Body of pancreas (tissue), 4 donors: ENCODE results near the gene CACNA2D3. TPM values are rescaled to one million over a fixed set of nuclear protein-coding genes. Genes with fewer than 3 reads are reported as not detected.

Source experiments
- ATAC-seq: fragments of 150-250 bp; one replicate; pipeline ENCODE4 v1.9.1; 2016
- DNase-seq, 4 donors: peaks; one replicate each; pipeline ENCODE4 v3.0.0-alpha.2; 2019
- H3K27ac ChIP-seq, 4 donors: fragments of 200-600 bp; sonication (generic); 1 replicate in 3 of 4; 2 replicates in 1 of 4; pipeline versions ENCODE4 v1.5.1 to v1.6.1; 2016 to 2019; ENCODE audit warnings: mild to moderate bottlenecking in 1 of 4, mixed read lengths in 1 of 4, moderate library complexity in 1 of 4
- H3K27me3 ChIP-seq, 2 donors: fragments of 200-600 bp; sonication (generic); one replicate each; pipeline ENCODE4 v1.6.0; 2016; ENCODE audit warnings: mild to moderate bottlenecking in 1 of 2
- H3K36me3 ChIP-seq, 2 donors: fragments of 200-600 bp; sonication (generic); replicated peaks in 1 of 2; 2 replicates each; pipeline ENCODE4 v1.5.1; 2016; ENCODE audit warnings: low read depth in 2 of 2; ENCODE audit not compliant: insufficient read depth in 1 of 2
- H3K4me1 ChIP-seq: fragments of 200-600 bp; sonication (generic); one replicate; pipeline ENCODE4 v1.6.0; 2016
- H3K4me3 ChIP-seq, 2 donors: fragments of 200-600 bp; sonication (generic); 1 replicate in 1 of 2; 2 replicates in 1 of 2; pipeline ENCODE4 v1.5.1; 2016 to 2019
- H3K9me3 ChIP-seq, 3 donors: fragments of 200-600 bp; sonication (generic); 1 replicate in 2 of 3; 2 replicates in 1 of 3; pipeline ENCODE4 v1.5.1; 2016
- CTCF ChIP-seq, 7 experiments: fragments of 450-650 bp in 4 of 7; fragments of 200-600 bp in 3 of 7; sonication (generic) in 3 of 7; IDR thresholded peaks; one replicate each; pipeline ENCODE4 v1.5.1; 2016 to 2019; ENCODE audit warnings: antibody characterized with exemption in 7 of 7
- POLR2A ChIP-seq, 3 donors: fragments of 450-650 bp; IDR thresholded peaks; one replicate each; pipeline ENCODE4 v1.6.1; 2016; ENCODE audit warnings: antibody characterized with exemption in 3 of 3, mild to moderate bottlenecking in 2 of 3
- WGBS, 2 donors: methylation state at CpG; one replicate each; pipeline ENCODE4 v1.1.5; 2017; 5-methylcytosine and 5-hydroxymethylcytosine counted together
- intact Hi-C: fragments of 100-400 bp; cut with DNase I; formaldehyde crosslinking; loops from one replicate; pipeline ENCODE4 v1.15.1; 2023
- total RNA-seq, 2 donors: library from RNA; depleted of rRNA; stranded (reverse); fragments of >200 nt; gene quantifications; one replicate each; pipeline ENCODE4 v1.1.0, GENCODE V29; 2016

Gene CACNA2D3
- total RNA-seq, 2 donors from 2014 or later = not detected

GRCh38 chr3:54421943-54422342 lies 299.6 kb downstream of the CACNA2D3 start:
- intact Hi-C loops = no loop called here
- no peak for TF ChIP-seq CTCF (IDR thresholded peaks at IDR 0.05)
- no peak for TF ChIP-seq POLR2A (IDR thresholded peaks at IDR 0.05)
- Histone ChIP-seq H3K27ac (no peak overlapping the region), H3K27me3 (no peaks in the 10 kb centered on the region), H3K4me1 (no peaks in the 10 kb centered on the region), H3K36me3 (no peaks in the 10 kb centered on the region), H3K9me3 (no peaks in the 10 kb centered on the region), H3K4me3 (no peak overlapping the region)
- ATAC-seq = no peak
- no peak for DNase-seq
- WGBS, 2 donors = 77 to 81% methylated on average over 5 of the region's 5 CpGs

GRCh38 chr3:54424292-54424691 lies 301.9 kb downstream of the CACNA2D3 start:
- Histone ChIP-seq H3K4me3 (no peak overlapping the region), H3K9me3 (no peaks in the 10 kb centered on the region), H3K27ac (no peak overlapping the region), H3K36me3 (no peaks in the 10 kb centered on the region), H3K4me1 (no peaks in the 10 kb centered on the region), H3K27me3 (no peaks in the 10 kb centered on the region)
- WGBS, 2 donors = 49 to 52% methylated on average over 2 of the region's 2 CpGs
- ATAC-seq = no peak
- no peak for TF ChIP-seq CTCF (IDR thresholded peaks at IDR 0.05)
- intact Hi-C loops = no loop called here
- no peak for DNase-seq

GRCh38 chr3:54426381-54426780 lies 304.0 kb downstream of the CACNA2D3 start:
- ATAC-seq (no peak), DNase-seq (no peak)
- intact Hi-C loops = no loop called here
- H3K27ac ChIP-seq = no peak overlapping the region
- no peaks in the 10 kb centered on the region for H3K9me3 ChIP-seq
- TF ChIP-seq CTCF (IDR thresholded peaks at IDR 0.05) = no peak
- TF ChIP-seq POLR2A (IDR thresholded peaks at IDR 0.05) = no peak
- no peaks in the 10 kb centered on the region for H3K4me1 ChIP-seq
- H3K36me3 ChIP-seq = no peaks in the 10 kb centered on the region
- H3K27me3 ChIP-seq = no peaks in the 10 kb centered on the region
- no peak overlapping the region for H3K4me3 ChIP-seq

- Histone ChIP-seq H3K9me3 (no peaks in the 10 kb centered on the region), H3K27me3 (no peaks in the 10 kb centered on the region), H3K27ac (no peak overlapping the region), H3K4me1 (no peaks in the 10 kb centered on the region), H3K4me3 (no peak overlapping the region), H3K36me3 (no peaks in the 10 kb centered on the region)
- DNase-seq (no peak), ATAC-seq (no peak)
- intact Hi-C loops = no loop called here
- no peak for TF ChIP-seq POLR2A (IDR thresholded peaks at IDR 0.05)
- no peak for TF ChIP-seq CTCF (IDR thresholded peaks at IDR 0.05)
- 38 to 49% methylated on average over 2 of the region's 2 CpGs for WGBS, 2 donors
Measured at GRCh38 chr3:54427501-54427900, 305.1 kb downstream of the CACNA2D3 start.

GRCh38 chr3:54427941-54428871 lies 305.9 kb downstream of the CACNA2D3 start:
- no peaks in the 10 kb centered on the region for H3K4me1 ChIP-seq
- H3K27me3 ChIP-seq = no peaks in the 10 kb centered on the region
- DNase-seq (peak; percentile 54 to 60 (median 58)), ATAC-seq (peak; percentile 48)
- intact Hi-C loops = no loop called here
- H3K9me3 ChIP-seq = no peaks in the 10 kb centered on the region
- TF ChIP-seq POLR2A (IDR thresholded peaks at IDR 0.05) = no peak
- TF ChIP-seq CTCF (IDR thresholded peaks at IDR 0.05) = peak; percentile 60 to 88 (median 67)
- H3K4me3 ChIP-seq = no peak overlapping the region
- no peak overlapping the region for H3K27ac ChIP-seq
- WGBS, 2 donors = 22 to 28% methylated on average over 9 of the region's 9 CpGs
- no peaks in the 10 kb centered on the region for H3K36me3 ChIP-seq
